Measurements from ENCODE around the gene MASP2. TPM values are rescaled to one million over a fixed set of nuclear protein-coding genes. Genes with fewer than 3 reads are reported as not detected.

The MASP2 gene
- total and polyA plus RNA-seq, 2 of the 8 experiments (the other 6 are each of a cell fraction or from before 2014, with no cell fraction given) = 0.54 to 1.2 TPM

DNA sequence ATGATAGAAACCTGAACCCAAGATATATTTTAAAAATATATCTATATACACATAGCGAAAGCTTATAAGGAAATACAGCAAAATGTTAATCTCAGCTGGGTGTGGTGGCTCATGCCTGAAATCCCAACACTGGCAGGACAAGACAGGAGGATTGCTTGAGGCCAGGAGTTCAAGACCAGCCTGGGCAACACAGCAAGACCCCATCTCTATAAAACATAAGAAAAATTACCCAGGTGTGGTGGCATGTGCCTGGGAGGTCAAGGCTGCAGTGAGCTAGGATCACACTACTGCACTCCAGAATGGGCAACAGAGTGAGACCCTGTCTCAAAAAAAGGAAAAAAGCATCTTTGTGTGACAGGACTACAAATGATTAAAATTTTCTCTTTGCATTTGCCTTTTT, 18.8 kb upstream of the MASP2 start:
- H2BK15ac ChIP-seq (ENCODE audit: low read length) = no peak overlapping the region
- DNase-seq (ENCODE audit: low read depth in 1 of 2, low spot score in 2 of 2) (no peak), FAIRE-seq (no peak)
- H3K27ac ChIP-seq (ENCODE audit: low read depth, low read length) = no peak overlapping the region
- no peak overlapping the region for H3K23ac ChIP-seq (ENCODE audit: insufficient read length)
- H3K23me2 ChIP-seq (ENCODE audit: low read depth, low read length) = peaks cover 2% of the 10 kb centered on the region
- H2BK20ac ChIP-seq (ENCODE audit: low read length) = no peak overlapping the region
- H2BK12ac ChIP-seq (ENCODE audit: low read depth, low read length) = no peak overlapping the region
- no peak overlapping the region for H2AFZ ChIP-seq (ENCODE audit: low read length)
- H2BK120ac ChIP-seq (replicated peaks; ENCODE audit: low read depth, low read length) = no peak overlapping the region
- no peak overlapping the region for H3K9ac ChIP-seq (replicated peaks in 1 of 4; ENCODE audit: extremely low read depth in 1 of 4, low read depth in 3 of 4, low read length in 3 of 4)
- H4K91ac ChIP-seq (replicated peaks; ENCODE audit: insufficient read length, low read length) = no peak overlapping the region
- H3K27me3 ChIP-seq (replicated peaks in 1 of 4; ENCODE audit: control insufficient read depth in 3 of 4, extremely low read depth in 1 of 4, insufficient read depth in 3 of 4, low read length in 3 of 4) = no peaks in the 10 kb centered on the region; a peak in 1 of 7 replicates
- peaks cover 4% of the 10 kb centered on the region for H3K79me1 ChIP-seq (ENCODE audit: low read depth, low read length)
- H4K20me1 ChIP-seq (replicated peaks in 1 of 2; ENCODE audit: control insufficient read depth in 1 of 2, insufficient read depth in 2 of 2, low read length in 2 of 2) = peaks cover 0 to 4% of the 10 kb centered on the region in 2 experiments
- peaks cover 0 to 2% of the 10 kb centered on the region in 2 experiments; a peak in 1 of 4 replicates for H3K79me2 ChIP-seq (ENCODE audit: control insufficient read depth in 1 of 2, insufficient read depth in 2 of 2, low read length in 2 of 2)
- H4K5ac ChIP-seq (ENCODE audit: insufficient read length, low read depth, low read length) = no peak overlapping the region
- no peak overlapping the region for H3K56ac ChIP-seq (replicated peaks; ENCODE audit: insufficient read length, low read depth, low read length)
- peaks cover 22 to 55% (median 49%) of the 10 kb centered on the region in 4 experiments for H3K36me3 ChIP-seq (ENCODE audit: control insufficient read depth in 2 of 4, insufficient read depth in 4 of 4, low read length in 3 of 4)
- H3K9me3 ChIP-seq (ENCODE audit: insufficient read depth in 2 of 2, low read depth in 1 of 2, low read length in 1 of 2) = no peaks in the 10 kb centered on the region
- H3K14ac ChIP-seq (ENCODE audit: insufficient read length) = no peak overlapping the region
- H3K4me1 ChIP-seq (replicated peaks in 1 of 4; ENCODE audit: control insufficient read depth in 3 of 4, insufficient read depth in 4 of 4, low read length in 3 of 4) = peaks cover 0 to 2% (median 0%) of the 10 kb centered on the region in 4 experiments; a peak in 1 of 7 replicates
- H2AK5ac ChIP-seq (ENCODE audit: low read depth, low read length) = no peak overlapping the region
- H4K8ac ChIP-seq (ENCODE audit: extremely low read depth, insufficient read depth, low read length) = no peak overlapping the region
- CTCF ChIA-PET (ENCODE audit: partially characterized antibody) = interaction anchor here (1.2 to 8.6 kb wide), 3 partner anchors 11 to 28 kb away, joined by 4 to 115 read pairs (median 46); no protein-coding TSS in a partner anchor
- H2BK5ac ChIP-seq (ENCODE audit: low read depth, low read length) = no peak overlapping the region
- no peak overlapping the region for H3K18ac ChIP-seq (ENCODE audit: extremely low read depth, low read length)
- no peak overlapping the region for H3K4me3 ChIP-seq (ENCODE audit: extremely low read depth in 1 of 4, insufficient read depth in 2 of 4, low read depth in 3 of 4, low read length in 4 of 4)
- no peak overlapping the region for H3K4me2 ChIP-seq (ENCODE audit: insufficient read depth in 1 of 2, low read depth in 2 of 2, low read length in 2 of 2)
- POLR2A ChIA-PET (ENCODE audit: partially characterized antibody) = interaction anchor here (0.9 to 6.5 kb wide), 3 partner anchors 12 to 33 kb away, joined by 6 to 44 read pairs (median 6); no protein-coding TSS in a partner anchor
- 79% methylated on average over 1 of the region's 1 CpG; no CpG with 5 or more reads in 1 of the 2 experiments for WGBS, 2 experiments (ENCODE audit: extremely low coverage in 1 of 2, insufficient coverage in 1 of 2, insufficient read length in 1 of 2, insufficient replicate concordance in 2 of 2, low coverage in 1 of 2, low lambda C conversion rate in 2 of 2, missing lambda C conversion rate in 1 of 2)
- no peak overlapping the region for H3K4ac ChIP-seq (replicated peaks; ENCODE audit: insufficient read length, low read depth, low read length)
- TF ChIP-seq TBP (IDR thresholded peaks at IDR 0.05; ENCODE audit: low read depth, low read length) (no peak), HDAC6 (IDR thresholded peaks at IDR 0.05; ENCODE audit: low read depth, low read length) (no peak), ASH2L (IDR thresholded peaks at IDR 0.05; ENCODE audit: low read length) (no peak), SIRT6 (IDR thresholded peaks at IDR 0.05; ENCODE audit: low read length) (no peak), JUN (IDR thresholded peaks at IDR 0.05; ENCODE audit: low read depth, low read length) (no peak), SP2 (IDR thresholded peaks at IDR 0.05; ENCODE audit: low read length) (no peak), BCL11A (IDR thresholded peaks at IDR 0.05; ENCODE audit: low read depth in 2 of 2, low read length in 2 of 2) (no peak), SUZ12 (IDR thresholded peaks at IDR 0.05; ENCODE audit: low read length) (no peak), KDM5A (IDR thresholded peaks at IDR 0.05; ENCODE audit: low read length) (no peak), CHD2 (IDR thresholded peaks at IDR 0.05; ENCODE audit: low read length) (no peak), KDM1A (IDR thresholded peaks at IDR 0.05; ENCODE audit: borderline replicate concordance, low read length) (no peak)
- TF ChIP-seq, protein P1, sequence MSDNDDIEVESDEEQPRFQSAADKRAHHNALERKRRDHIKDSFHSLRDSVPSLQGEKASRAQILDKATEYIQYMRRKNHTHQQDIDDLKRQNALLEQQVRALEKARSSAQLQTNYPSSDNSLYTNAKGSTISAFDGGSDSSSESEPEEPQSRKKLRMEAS (IDR thresholded peaks at IDR 0.05) = no peak
- TF ChIP-seq, protein P2, sequence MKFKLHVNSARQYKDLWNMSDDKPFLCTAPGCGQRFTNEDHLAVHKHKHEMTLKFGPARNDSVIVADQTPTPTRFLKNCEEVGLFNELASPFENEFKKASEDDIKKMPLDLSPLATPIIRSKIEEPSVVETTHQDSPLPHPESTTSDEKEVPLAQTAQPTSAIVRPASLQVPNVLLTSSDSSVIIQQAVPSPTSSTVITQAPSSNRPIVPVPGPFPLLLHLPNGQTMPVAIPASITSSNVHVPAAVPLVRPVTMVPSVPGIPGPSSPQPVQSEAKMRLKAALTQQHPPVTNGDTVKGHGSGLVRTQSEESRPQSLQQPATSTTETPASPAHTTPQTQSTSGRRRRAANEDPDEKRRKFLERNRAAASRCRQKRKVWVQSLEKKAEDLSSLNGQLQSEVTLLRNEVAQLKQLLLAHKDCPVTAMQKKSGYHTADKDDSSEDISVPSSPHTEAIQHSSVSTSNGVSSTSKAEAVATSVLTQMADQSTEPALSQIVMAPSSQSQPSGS (IDR thresholded peaks at IDR 0.05; ENCODE audit: low read length) = no peak
